NCI-H128 (cell line): ENCODE measurements around the gene RPS21.

Source experiments
- DNase-seq: peaks from one replicate; lab custom pipeline; 2025; ENCODE audit not compliant: unreplicated experiment; lab: John Stamatoyannopoulos, UW

RPS21 gene

DNA sequence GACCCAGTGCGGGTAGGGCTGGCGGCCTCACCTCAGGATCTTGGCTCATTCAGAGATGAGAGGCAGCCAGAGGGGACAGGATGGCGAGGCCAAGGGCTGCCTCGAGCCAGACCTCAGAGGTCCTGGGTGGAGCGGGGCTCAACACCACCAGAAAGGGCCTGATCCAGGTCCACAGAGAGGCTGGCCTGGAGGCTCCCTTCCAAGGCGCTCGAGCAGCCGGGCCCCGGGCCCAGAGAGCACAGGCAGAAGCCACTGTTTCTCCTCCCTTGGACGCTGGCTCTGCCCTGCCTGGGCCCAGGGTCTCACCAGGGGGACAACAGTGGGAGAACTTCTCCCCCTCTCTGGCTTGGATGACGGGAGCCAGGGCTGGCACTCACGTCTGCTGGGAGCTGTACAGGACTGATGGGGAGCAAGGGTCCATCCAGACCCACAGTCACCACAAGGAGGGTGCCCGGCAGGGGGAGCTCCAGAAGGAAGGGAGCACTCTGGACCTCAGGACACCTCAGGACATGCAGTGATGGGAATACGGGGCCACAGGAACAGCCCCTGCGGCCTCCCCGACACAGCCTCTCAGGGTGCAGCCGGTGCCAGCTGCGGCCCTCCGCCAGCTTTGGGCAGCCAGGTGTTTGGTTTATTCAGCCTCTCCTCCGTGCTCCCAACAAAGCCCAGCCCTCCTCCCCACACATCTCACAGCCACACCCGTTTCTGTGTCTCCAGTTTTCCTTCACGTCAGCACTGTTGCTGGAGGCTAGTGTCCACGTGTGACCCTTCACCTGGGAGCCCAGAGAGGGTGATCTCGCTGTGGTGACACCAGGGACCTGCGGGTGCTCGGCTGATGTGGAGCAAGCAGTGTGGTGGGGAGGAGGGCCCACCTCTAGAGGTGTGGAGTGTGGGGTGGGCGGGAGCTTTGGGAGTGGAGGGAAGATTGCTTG lies 8.7 kb downstream of the RPS21 start:
- no peak for DNase-seq

DNA sequence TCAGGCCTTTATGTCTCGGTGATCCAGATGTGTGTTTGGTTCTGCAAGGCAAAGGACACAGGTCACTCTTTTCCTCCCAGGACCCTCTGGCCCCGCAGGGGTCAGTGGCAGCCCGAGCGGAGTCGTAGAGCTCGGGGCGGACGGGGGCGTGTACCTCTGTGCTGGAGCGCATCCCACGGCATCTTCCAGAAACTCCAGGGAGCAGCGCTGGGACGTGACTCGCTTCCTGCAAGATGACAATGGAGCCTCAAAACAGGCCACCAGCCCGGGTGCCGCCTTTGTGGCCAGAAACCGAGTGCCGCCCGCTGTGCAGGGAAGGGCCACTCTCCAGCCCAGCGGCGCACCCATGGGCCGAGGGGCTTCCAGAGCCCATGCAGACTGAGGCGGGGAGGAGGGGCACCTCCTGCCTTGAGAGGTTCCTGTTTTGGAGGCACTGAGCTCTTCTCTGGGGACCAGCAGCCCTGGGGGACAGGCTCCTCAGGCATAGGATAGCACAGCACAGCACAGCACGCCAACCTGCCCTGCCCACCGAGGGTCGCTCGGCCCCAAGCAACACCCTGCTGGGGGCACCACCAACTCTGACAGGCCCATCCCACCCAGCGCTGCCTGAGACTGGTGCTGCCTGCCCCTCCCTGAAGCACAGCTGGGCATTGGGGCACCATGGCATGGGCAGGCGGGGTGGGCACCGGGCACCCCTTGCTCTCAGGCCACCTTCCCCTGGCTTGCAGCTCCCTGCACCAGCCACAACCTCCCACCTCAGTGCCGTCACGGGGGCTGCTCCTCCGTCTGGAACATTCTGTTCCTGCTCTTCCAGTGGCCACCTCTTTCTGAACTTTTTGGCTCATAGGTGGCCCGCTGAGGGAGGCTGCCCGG lies 9.7 kb downstream of the RPS21 start:
- DNase-seq, result no peak

DNA sequence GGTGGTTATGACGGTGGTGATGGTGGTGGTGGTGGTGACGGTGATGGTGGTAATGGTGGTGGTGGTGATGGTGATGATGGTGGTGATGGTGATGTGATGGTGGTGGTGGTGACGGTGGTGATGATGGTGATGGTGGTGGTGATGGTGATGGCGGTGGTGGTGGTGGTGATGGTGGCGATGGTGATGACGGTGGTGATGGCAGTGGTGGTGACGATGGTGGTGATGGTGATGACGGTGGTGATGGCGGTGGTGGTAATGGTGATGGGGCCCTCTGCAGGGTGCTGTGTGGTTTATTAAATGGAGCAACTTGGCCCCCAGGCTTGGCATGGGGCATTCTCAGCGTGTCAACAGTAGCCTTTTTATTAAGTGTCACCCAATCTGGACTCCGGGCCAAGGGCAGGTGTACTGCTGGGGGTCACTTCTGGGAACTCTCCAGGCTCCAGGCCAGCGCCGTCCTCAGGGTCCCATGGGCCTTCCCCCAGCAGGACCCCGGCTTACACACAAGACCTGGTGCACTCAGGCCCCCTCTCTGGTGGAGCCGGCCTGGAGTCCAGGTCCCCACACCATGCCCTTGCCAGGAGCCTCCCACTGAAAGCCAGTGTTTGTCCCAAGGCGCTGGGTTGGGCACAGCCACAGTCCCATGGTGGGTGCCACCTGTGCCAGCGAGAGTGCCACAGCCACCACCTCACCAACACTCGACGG lies 11.4 kb downstream of the RPS21 start:
- no peak for DNase-seq

DNA sequence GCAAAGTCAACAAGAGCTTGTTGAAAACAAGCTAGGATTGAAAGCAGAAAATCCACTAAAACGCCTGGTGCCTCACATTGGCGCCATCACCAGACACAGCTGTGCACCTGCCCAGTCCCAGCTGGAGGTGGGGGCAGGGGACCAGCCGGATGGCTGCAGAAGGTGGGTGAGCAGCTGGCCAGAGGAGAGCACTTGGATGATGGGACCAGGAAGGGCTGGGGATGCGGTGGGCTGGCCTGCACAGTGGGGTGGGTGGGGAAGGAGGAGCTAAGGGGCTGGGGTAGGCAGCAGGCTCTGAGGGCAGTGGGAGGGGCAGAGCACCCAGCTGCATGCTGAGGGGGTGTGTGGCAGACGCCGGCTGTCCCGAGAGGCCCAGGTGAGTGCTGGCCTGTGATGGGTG lies 13.1 kb downstream of the RPS21 start:
- DNase-seq, result no peak

DNA sequence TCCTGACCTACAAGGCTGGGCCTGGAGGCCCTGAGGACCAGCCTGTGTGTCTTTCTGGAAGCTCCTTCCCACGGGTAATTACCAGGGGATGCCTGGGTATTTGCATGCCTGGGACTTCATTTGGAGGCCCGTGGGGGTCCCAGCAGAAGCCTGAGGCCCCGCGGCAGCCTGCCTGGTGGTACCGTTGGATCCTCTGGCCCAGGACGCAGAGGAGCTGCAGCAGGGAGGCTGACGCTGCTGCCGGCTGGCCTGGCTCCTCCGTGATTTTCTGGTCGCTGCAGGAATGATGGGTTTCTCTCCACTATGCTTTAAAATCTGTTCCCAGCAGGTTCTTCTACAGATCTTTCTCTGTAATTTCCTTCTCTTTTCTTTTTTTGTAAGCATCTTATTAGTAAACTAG lies 13.6 kb downstream of the RPS21 start:
- DNase-seq, result no peak

DNA sequence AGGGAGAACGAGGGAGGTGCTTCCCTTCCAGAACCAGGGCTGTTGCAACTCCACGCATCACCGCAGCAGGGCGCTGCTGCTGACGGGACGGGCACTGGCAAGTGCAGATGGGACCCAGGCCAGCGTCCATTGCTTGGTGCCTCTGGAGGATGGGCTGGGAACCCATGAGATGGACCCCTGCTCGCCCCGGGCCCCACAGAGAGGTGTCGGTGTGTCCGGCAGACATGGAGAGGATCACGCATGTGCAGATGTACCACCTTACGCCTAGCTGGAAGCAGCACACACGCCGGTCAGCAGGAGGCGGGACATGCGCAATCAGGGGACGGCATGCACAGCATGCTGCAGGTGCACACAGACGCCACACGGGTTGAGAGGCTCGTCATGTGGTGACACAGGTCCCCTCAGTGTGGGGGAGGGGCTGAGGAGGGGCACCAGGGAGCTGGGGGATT lies 14.5 kb downstream of the RPS21 start:
- DNase-seq, result no peak

DNA sequence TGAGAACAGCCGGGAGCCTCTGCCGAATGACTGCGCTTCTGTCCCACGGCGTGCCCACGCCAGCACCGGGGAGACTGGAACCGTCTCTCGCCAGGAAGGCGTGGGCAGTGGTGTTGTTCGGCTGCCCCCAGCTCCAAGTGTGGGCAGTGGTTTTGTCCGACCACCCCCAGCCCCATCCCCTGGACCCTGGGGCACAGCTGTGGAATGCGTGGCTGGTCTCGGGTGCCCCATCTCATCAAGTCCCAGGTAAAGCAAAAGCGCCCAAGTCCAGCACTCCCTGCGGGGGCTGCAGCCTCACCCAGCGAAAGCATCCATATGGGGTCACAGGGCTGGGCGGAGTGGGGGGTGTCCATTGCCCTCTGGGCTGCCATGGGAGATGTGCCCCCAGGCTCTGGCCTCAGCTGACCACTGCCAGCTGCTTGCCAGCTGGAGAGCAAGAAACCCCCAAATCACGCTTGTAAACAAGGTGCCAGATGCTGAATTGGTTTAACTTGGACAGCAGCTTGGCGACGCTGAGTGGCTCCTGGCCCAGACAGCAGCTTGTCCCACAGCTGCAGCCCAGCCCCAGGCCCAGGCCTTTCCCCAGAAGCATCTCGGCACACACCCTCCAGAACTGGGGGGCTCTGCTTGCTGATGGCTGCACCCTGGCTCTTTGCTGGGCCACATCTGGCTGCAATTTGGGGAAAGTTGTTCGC lies 15.7 kb downstream of the RPS21 start:
- no peak for DNase-seq

DNA sequence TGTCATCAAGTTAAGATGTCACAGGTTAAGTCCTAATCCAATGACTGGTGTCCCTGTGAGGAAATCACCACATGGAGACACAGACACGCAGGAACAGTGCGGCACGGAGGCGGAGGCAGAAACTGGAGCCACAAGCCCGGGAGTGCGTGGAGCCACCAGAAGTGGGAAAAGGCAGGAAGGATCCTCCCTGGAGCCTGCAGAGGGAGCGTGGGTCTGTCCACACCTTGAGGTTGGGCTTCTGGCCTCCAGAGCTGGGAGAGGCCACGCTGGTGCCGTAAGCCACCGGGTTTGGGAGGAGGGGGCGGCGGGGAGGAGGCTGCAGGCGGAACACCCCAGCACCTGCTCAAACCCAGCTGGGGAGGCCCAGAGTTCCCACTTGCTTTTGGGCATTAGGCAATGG lies 16.4 kb downstream of the RPS21 start:
- DNase-seq, result no peak

DNA sequence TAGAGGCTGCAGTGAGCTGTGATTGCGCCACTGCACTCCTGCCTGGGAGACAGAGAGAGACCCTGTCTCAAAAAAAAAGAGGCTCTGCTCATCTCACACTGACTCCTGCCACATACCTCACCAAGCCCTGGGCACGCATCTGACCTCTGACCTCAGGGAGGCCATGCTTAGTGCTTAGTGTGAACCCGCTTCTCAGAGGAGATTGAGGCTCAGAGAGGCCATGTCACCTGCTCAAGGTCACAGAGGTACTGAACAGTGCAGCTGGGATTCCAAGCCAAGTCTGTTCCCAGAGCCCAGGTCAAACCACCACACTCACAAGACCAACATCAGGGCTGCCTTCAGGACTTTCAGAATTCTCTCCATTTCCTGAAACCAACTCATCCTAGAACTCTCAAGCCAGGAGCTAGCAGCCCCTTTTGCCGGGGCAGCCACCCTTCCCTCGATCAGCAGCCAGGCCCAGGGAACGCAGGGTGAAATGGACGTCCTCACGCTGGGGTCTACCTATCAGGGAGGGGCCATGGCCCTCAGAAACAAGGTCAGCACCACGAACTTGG lies 17.3 kb downstream of the RPS21 start:
- no peak for DNase-seq

DNA sequence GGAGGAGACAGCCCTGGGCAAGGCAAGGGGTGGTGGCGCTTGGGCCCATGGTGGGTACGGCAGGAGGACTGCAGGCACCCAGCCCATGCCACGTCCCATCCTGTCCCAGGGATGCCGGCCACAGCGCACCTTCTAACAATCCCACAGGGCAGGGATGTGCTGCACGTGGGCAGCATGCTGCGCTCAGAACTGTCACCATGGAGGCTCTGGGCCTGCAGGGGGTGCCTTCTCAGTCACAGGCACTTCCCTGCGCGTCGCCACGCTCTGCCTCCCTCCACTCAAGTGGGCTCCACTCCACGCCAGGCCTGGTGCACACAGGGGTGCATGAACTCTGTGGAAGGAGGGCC lies 17.8 kb downstream of the RPS21 start:
- no peak for DNase-seq

DNA sequence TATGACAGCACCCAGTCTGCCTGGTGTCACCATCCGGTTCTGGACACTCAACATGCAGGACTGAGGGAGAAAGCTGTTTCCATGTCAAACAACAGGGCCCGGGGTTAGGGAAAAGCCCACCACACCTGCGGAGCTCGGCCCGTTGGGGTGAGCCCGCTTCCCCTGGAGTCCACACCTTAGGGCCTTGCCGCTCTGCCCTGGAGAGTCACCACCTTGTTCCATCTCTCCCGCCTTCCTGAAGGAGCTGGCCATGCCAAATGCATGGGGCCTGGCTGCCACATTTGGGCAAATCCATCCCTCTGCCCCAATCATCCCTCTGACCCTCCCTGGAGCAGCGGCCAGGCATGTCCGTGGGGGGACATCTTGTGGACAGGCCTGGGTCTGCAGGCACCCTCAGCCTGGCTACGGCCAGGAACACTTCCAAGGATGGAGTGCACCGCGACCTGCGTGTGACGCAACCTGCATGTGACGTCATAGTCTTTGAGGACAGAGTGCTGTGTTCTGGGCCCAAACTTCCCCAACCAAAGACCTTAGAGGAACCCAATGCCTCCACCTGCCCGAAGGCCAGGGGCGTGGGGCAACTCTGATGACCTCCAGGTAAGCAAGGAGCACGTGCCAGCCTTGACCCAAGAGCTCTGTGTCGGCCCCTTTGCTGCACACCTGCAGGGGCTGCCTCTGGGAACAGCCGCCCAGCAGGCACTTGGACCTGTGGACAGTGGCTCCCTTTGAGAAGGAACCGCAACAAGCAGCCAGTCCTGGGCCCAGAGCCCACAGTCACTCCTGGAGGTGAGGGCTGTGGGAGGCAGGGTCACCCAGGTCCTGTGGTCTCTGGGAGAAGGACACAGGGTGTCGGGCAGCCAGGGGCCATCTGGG lies 18.4 kb downstream of the RPS21 start:
- DNase-seq, result no peak

DNA sequence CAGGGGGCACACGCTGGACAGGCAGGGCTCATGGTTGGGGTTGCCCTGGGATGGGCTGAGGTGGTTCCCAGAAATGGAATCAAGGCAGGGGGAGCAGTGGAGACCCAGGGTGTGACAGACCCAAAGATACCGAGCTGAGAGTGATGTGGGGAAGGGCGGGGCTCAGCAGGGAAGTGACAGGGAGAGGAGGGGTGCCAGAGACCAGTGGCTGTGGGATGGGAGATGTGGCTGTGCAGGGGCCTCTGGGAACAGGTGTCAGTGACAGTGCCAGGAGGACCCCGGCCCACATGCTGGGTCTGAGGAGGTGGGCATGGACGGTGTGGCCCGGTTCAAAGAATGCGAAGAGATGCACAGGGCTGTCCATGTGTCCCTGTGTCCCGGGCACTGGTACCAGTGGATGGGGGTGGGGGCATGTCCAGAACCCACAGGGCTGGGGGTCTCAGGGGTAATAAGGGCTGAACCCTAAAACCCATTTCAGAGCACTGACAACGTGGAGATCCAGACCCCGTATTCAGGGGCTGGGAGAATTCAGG lies 19.1 kb downstream of the RPS21 start:
- no peak for DNase-seq

DNA sequence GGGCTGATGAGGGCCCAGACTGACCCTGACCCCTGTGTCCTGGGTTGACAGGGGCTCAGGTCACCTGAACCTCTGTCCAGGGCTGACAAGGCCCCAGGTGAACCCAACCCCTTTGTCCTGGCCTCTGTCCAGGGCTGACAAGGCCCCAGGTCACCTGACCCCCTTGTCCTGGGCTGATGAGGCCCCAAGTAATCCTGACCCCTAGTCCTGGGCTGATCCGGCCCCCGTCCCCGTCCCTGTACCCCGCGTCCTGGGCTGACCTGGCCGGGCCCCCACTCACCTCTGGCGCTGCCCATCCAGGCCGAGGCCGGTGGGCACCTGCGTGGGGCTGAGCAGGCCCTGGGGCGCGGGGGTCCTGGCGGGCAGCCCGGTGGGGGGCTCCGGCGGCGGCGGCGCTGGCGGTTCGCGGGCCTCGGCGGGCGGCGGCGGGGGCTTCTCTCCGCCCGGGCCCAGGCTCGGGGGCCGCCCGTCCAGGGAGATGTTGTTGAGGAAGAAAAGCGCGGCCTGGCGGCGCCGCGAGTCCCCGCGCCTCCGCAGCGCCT lies 19.8 kb downstream of the RPS21 start:
- DNase-seq, result no peak

DNA sequence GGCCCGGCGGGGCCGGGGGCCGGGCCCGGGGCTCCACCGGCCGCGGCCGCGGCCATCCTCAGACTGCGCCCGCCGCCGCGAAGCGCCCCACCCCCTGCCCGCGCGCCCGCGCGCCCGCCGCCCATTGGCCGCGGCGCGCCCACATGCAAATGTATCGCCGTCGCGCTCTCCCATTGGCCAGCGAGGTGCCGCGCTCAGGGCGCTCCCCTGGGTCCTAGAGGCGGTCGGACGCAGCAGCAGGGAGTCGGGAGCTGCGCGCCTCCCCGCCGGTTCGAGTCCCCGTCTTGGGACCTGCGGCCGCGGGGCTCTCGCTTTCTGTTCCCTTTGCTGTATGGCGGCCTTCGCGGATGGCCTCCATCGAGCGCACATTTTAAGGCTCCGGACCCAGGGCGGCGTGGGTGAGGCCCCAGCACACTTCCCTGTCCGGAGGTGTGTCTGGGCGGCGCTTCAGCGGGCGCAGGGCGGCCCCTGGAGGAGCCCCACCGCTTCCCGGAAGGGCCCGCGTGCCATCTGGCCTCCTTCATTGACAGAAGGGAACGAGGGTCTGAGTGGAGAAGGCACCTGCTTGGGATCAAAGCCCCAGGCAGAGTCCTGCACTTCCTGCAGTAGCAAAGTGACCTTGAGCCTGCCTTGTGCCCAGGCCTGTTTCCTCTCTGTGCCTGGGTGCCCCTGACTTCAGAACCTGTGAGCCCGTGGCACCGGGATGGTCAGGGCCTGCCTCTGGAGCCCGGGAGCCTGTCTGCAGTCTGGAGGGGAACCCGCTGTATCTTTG lies 20.5 kb downstream of the RPS21 start, which contains the start of gene CABLES2:
TSS of gene CABLES2 (minus strand) at position 65 of the 772 bp plus-strand sequence. CDS start at position 56, 9 bp downstream.
- DNase-seq, result peak; percentile 92

DNA sequence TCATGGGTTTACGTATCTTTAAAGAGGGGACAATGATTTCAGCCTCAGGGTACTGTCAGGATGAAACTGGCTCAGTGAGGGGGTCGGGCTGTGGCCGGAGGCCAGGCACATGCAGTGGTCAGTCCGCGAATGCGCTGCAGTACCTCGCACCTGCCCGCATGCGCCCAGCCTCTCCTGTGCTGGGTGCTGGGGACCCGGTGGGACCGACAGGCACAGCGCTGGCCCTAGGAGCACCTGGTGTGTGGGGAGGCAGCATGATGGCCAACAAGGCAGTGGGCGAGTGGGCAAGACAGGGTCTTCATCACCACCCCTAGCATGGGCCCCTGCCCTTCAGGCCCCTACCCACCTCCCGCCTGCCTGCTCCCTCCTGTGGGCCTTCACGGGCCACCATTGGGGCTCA lies 21.2 kb downstream of the RPS21 start:
- DNase-seq, result no peak

DNA sequence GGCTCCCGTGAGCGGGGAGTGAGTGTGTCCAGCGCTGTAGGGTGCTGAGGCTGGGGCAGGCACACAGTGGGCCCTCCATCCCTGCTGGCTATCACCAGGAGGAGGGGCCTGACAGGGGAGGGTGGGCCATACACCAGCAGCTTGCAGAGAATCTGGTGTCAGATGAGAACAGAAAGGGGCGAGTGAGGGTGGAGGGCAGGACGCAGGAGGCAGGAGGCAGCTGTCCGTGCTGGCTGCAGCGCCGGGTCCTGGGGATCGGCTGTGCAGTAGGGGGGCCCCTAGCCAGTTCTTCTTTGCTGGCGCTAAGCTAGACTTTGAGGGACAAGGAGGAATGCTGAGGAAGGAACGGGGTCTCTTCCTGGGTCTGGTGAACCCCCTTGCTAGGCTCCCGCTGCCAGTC lies 21.7 kb downstream of the RPS21 start:
- no peak for DNase-seq

DNA sequence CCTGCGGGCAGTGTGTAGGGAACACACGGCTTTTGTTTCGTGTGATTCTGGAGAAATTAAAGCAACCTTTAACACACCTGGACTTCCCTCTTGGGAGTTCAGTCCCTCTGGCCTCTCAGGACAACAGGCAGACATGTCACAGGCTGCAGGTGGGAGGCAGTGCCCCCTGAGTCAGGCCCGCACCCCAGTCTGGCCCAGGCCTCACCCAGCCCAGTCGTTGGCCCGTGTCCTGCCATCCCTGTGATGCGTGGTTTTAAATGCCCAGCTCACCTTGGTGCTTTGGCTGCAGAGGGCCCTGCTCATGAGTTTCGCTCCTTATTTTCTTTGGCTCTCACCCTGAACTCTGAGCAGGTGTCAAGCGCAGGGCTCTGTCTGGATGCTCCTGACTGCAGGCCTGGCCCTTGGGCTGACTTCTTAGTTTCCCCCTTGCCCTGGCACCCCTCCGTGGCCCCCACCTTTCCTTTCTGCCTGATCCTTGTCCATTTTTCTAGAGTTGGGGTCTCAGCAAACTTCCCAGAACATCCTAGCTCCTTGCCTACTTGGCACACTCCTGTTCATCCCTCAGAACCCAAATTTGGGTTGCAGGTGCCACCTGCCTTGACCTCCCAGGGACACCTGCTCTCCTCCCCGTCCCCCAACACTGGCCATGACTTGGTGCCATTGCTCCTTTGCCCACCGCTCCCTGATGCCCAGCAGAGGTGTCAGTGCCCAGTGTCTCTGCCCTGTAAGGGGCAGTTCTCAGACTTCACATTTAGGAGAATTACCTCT lies 22.4 kb downstream of the RPS21 start:
- DNase-seq, result no peak
